HCT116 (cell line): ENCODE measurements around the gene GOLGA3. TPM values are rescaled to one million over a fixed set of nuclear protein-coding genes. Genes with fewer than 3 reads are reported as not detected.

Experiments used
- ATAC-seq: fragments of 200-7000 bp; cut with Tn5 transposase; 2 replicates; pipeline ENCODE4 v1.9.1; 2020; ENCODE audit warnings: mild to moderate bottlenecking, moderate library complexity
- BruUV-seq: library from RNA; stranded (reverse); fragments of 400-500 nt; replicated peaks from 2 replicates; lab custom pipeline; 2021; lab: Mats Ljungman, UMichigan
- CTCF ChIA-PET: fragments of 300-600 bp; sonication (Branson Sonifier 250); formaldehyde crosslinking; loops from one replicate; lab custom pipeline; 2021; ENCODE audit warnings: antibody characterized with exemption; lab: Charles Lee
- POLR2A ChIA-PET: fragments of 300-600, 350-600 bp; sonication (Branson Sonifier 250); formaldehyde crosslinking; loops from one replicate; lab custom pipeline; 2021; ENCODE audit warnings: antibody characterized with exemption; lab: Charles Lee
- RAD21 ChIA-PET, 2 experiments: fragments of 300-600 bp; sonication (Branson Sonifier 250); formaldehyde crosslinking; loops; one replicate each; lab custom pipeline; 2023; ENCODE audit warnings: low total read pairs in 2 of 2; ENCODE audit not compliant: uncharacterized antibody in 2 of 2, unreplicated experiment in 2 of 2, low non-redundant PET in 1 of 2; lab: Charles Lee
- DNase-seq: peaks from one replicate; pipeline ENCODE4 v3.0.0-alpha.2; 2010; ENCODE audit warnings: low read depth, low spot score
- H2AFZ ChIP-seq: fragments of 200-600 bp; shearing (Covaris generic), sonication (generic); 2 replicates; pipeline ENCODE4 v1.6.1; 2017; ENCODE audit warnings: low read depth, mixed run types, mixed read lengths, antibody characterized with exemption, low read length; ENCODE audit not compliant: poor library complexity, severe bottlenecking
- H3K27ac ChIP-seq: 2 replicates; pipeline ENCODE4 v1.5.1; 2012; ENCODE audit warnings: low read depth, low read length
- H3K27me3 ChIP-seq: fragments of 200-600 bp; sonication (generic); 2 replicates; pipeline ENCODE4 v1.6.1; 2016; ENCODE audit warnings: mixed run types, low read length, mixed read lengths; ENCODE audit not compliant: insufficient read depth
- H3K36me3 ChIP-seq, 2 experiments: fragments of 200-500 bp in 1 of 2; fragments of 200-600 bp in 1 of 2; sonication (Bioruptor generic) in 1 of 2; sonication (generic) in 1 of 2; 2 replicates each; pipeline versions ENCODE4 v1.5.1 to v1.6.1; 2014 to 2016; ENCODE audit warnings: low read length in 2 of 2, inconsistent platforms in 1 of 2, mixed read lengths in 1 of 2, mixed run types in 1 of 2; ENCODE audit not compliant: insufficient read depth in 2 of 2, control insufficient read depth in 1 of 2
- H3K4me1 ChIP-seq, 2 experiments: fragments of 200-600 bp in 1 of 2; sonication (generic) in 1 of 2; 2 replicates each; pipeline versions ENCODE4 v1.5.1 to v1.6.1; 2012 to 2017; ENCODE audit warnings: low read length in 2 of 2, inconsistent platforms in 1 of 2, mild to moderate bottlenecking in 1 of 2, mixed read lengths in 1 of 2, mixed run types in 1 of 2, moderate library complexity in 1 of 2; ENCODE audit not compliant: insufficient read depth in 2 of 2, control insufficient read depth in 1 of 2
- H3K4me2 ChIP-seq: fragments of 200-600 bp; sonication (generic); 2 replicates; pipeline ENCODE4 v1.6.1; 2017; ENCODE audit warnings: mixed run types, low read length, mixed read lengths
- H3K4me3 ChIP-seq, 2 experiments: fragments of 200-600 bp in 1 of 2; sonication (generic) in 1 of 2; replicated peaks in 1 of 2; 2 replicates each; pipeline ENCODE4 v1.5.1; 2011 to 2016; ENCODE audit warnings: low read length in 2 of 2, control low read depth in 1 of 2, low read depth in 1 of 2, mild to moderate bottlenecking in 1 of 2, mixed read lengths in 1 of 2, mixed run types in 1 of 2
- H3K79me2 ChIP-seq: fragments of 200-600 bp; sonication (generic); 2 replicates; pipeline ENCODE4 v1.6.1; 2017; ENCODE audit warnings: mild to moderate bottlenecking, mixed run types, low read length, moderate library complexity, mixed read lengths; ENCODE audit not compliant: insufficient read depth
- H3K9ac ChIP-seq: fragments of 200-600 bp; sonication (generic); 2 replicates; pipeline ENCODE4 v1.6.1; 2016; ENCODE audit warnings: low read length, mixed read lengths
- H3K9me2 ChIP-seq: fragments of 200-600 bp; sonication (generic), shearing (Covaris generic); 2 replicates; pipeline ENCODE4 v1.6.1; 2017; ENCODE audit warnings: mixed run types, mild to moderate bottlenecking, moderate library complexity; ENCODE audit not compliant: insufficient read depth
- H3K9me3 ChIP-seq, 2 experiments: fragments of 200-500 bp in 1 of 2; fragments of 200-600 bp in 1 of 2; sonication (Bioruptor generic) in 1 of 2; sonication (generic) in 1 of 2; 2 replicates each; pipeline ENCODE4 v1.6.1; 2014 to 2017; ENCODE audit warnings: low read length in 2 of 2, mixed read lengths in 2 of 2, inconsistent platforms in 1 of 2, low read depth in 1 of 2, mild to moderate bottlenecking in 1 of 2, mixed run types in 1 of 2, moderate library complexity in 1 of 2; ENCODE audit not compliant: control insufficient read depth in 1 of 2, insufficient read depth in 1 of 2
- H4K20me1 ChIP-seq: fragments of 200-600 bp; sonication (generic), shearing (Covaris generic); 2 replicates; pipeline ENCODE4 v1.6.1; 2017; ENCODE audit warnings: mixed run types, mild to moderate bottlenecking, moderate library complexity; ENCODE audit not compliant: insufficient read depth
- ATF3 ChIP-seq: IDR thresholded peaks from 2 replicates; pipeline ENCODE4 v1.6.1; 2012
- CBX3 ChIP-seq: IDR thresholded peaks from 2 replicates; pipeline ENCODE4 v1.6.1; 2012; ENCODE audit warnings: low read depth
- CEBPB ChIP-seq: IDR thresholded peaks from 2 replicates; pipeline ENCODE4 v1.6.1; 2012; ENCODE audit warnings: low read depth
- EGR1 ChIP-seq: IDR thresholded peaks from 2 replicates; pipeline ENCODE4 v1.6.1; 2012; ENCODE audit warnings: low read depth
- EZH2 ChIP-seq: fragments of 200-600 bp; sonication (generic); IDR thresholded peaks from 2 replicates; pipeline ENCODE4 v1.6.1; 2017; ENCODE audit warnings: antibody characterized with exemption, mixed run types
- JUND ChIP-seq: IDR thresholded peaks from 2 replicates; pipeline ENCODE4 v1.6.1; 2012
- MAX ChIP-seq: IDR thresholded peaks from 2 replicates; pipeline ENCODE4 v1.6.1; 2012
- POLR2AphosphoS5 ChIP-seq: IDR thresholded peaks from 2 replicates; pipeline ENCODE4 v1.6.1; 2011; ENCODE audit warnings: mild to moderate bottlenecking, low read depth, low read length, moderate library complexity
- RAD21 ChIP-seq: IDR thresholded peaks from 2 replicates; pipeline ENCODE4 v1.6.1; 2012; ENCODE audit warnings: low read depth, mild to moderate bottlenecking
- SIN3A ChIP-seq: IDR thresholded peaks from 2 replicates; pipeline ENCODE4 v1.6.1; 2012; ENCODE audit warnings: low read depth
- SP1 ChIP-seq: IDR thresholded peaks from 2 replicates; pipeline ENCODE4 v1.6.1; 2012; ENCODE audit warnings: low read depth
- SRF ChIP-seq: IDR thresholded peaks from 2 replicates; pipeline ENCODE4 v1.6.1; 2012; ENCODE audit warnings: low read depth
- TCF7L2 ChIP-seq: IDR thresholded peaks from 2 replicates; pipeline ENCODE4 v1.7.0; 2011; ENCODE audit warnings: borderline replicate concordance, inconsistent platforms; ENCODE audit not compliant: insufficient read depth, insufficient read length; ENCODE audit errors: extremely low read depth
- YY1 ChIP-seq: IDR thresholded peaks from 2 replicates; pipeline ENCODE4 v1.6.1; 2011; ENCODE audit warnings: low read length, low read depth, moderate library complexity, mild to moderate bottlenecking; ENCODE audit not compliant: insufficient replicate concordance; ENCODE audit errors: extremely low read depth
- ZFX ChIP-seq: fragments of 450-650 bp; IDR thresholded peaks from 2 replicates; pipeline ENCODE4 v1.6.1; 2017
- ZNF274 ChIP-seq: fragments of 200-500 bp; sonication (Bioruptor generic); IDR thresholded peaks from 2 replicates; pipeline ENCODE4 v1.6.1; 2014; ENCODE audit warnings: mild to moderate bottlenecking, low read depth, low read length, inconsistent platforms
- intact Hi-C: fragments of 100-400 bp; cut with micrococcal nuclease; formaldehyde crosslinking; loops from 2 replicates; pipeline ENCODE4 v1.10.0; 2022
- total RNA-seq: library from RNA; stranded (reverse); gene quantifications from one replicate; pipeline ENCODE4 v1.2.1, GENCODE V29; 2021; ENCODE audit not compliant: unreplicated experiment
- TF ChIP-seq, protein P1 (sequence below): IDR thresholded peaks from 2 replicates; pipeline ENCODE4 v1.6.1; 2011; ENCODE audit warnings: mild to moderate bottlenecking, low read length, moderate library complexity; ENCODE audit not compliant: insufficient replicate concordance; ENCODE audit errors: extremely low read depth

The GOLGA3 gene
- total RNA-seq, 1 experiment from 2014 or later, result 35.1 TPM

GRCh38 chr12:132813443-132813842 lies 15.2 kb downstream of the GOLGA3 start:
- Histone ChIP-seq H3K9ac (no peak overlapping the region), H3K9me3 (no peaks in the 10 kb centered on the region), H3K4me1 (no peaks in the 10 kb centered on the region), H2AFZ (no peak overlapping the region), H3K4me3 (no peak overlapping the region), H4K20me1 (no peaks in the 10 kb centered on the region), H3K27ac (no peak overlapping the region), H3K36me3 (peaks cover 24 to 30% of the 10 kb centered on the region in 2 experiments), H3K79me2 (no peaks in the 10 kb centered on the region), H3K4me2 (no peak overlapping the region), H3K9me2 (no peaks in the 10 kb centered on the region), H3K27me3 (no peaks in the 10 kb centered on the region)
- no TSS peak for BruUV-seq
- RAD21 ChIA-PET, result no interaction called here
- CTCF ChIA-PET, result no interaction called here
- DNase-seq, result no peak
- ATAC-seq, result no peak
- no peak for TF ChIP-seq POLR2AphosphoS5
- no peak for TF ChIP-seq ZNF274
- TF ChIP-seq CBX3, result no peak
- no peak for TF ChIP-seq ZFX
- TF ChIP-seq ATF3, result no peak
- TF ChIP-seq, protein P1, sequence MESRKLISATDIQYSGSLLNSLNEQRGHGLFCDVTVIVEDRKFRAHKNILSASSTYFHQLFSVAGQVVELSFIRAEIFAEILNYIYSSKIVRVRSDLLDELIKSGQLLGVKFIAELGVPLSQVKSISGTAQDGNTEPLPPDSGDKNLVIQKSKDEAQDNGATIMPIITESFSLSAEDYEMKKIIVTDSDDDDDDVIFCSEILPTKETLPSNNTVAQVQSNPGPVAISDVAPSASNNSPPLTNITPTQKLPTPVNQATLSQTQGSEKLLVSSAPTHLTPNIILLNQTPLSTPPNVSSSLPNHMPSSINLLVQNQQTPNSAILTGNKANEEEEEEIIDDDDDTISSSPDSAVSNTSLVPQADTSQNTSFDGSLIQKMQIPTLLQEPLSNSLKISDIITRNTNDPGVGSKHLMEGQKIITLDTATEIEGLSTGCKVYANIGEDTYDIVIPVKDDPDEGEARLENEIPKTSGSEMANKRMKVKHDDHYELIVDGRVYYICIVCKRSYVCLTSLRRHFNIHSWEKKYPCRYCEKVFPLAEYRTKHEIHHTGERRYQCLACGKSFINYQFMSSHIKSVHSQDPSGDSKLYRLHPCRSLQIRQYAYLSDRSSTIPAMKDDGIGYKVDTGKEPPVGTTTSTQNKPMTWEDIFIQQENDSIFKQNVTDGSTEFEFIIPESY, result no peak
- intact Hi-C loops, result no loop called here
- POLR2A ChIA-PET, result no interaction called here

- DNase-seq, result no peak
- POLR2A ChIA-PET, result no interaction called here
- TF ChIP-seq SIN3A, result no peak
- no peak for TF ChIP-seq EGR1
- no peak for TF ChIP-seq ZNF274
- TF ChIP-seq MAX, result no peak
- no peak for TF ChIP-seq RAD21
- no peak for TF ChIP-seq POLR2AphosphoS5
- TF ChIP-seq EZH2, result no peak
- TF ChIP-seq YY1, result no peak
- TF ChIP-seq JUND, result no peak
- no peak for TF ChIP-seq CEBPB
- TF ChIP-seq SP1, result no peak
- no peak for TF ChIP-seq ATF3
- no peak for TF ChIP-seq TCF7L2
- TF ChIP-seq ZFX, result no peak
- TF ChIP-seq SRF, result no peak
These were observed 15.9 kb downstream of the GOLGA3 start for GRCh38 chr12:132812631-132813305.

More at GRCh38 chr12:132812631-132813305, 15.9 kb downstream of the GOLGA3 start:
- Histone ChIP-seq H3K4me1 (no peaks in the 10 kb centered on the region), H3K4me2 (no peak overlapping the region), H3K79me2 (no peaks in the 10 kb centered on the region), H3K4me3 (no peak overlapping the region), H3K27ac (no peak overlapping the region), H3K9ac (no peak overlapping the region), H3K9me2 (no peaks in the 10 kb centered on the region), H3K27me3 (no peaks in the 10 kb centered on the region), H4K20me1 (no peaks in the 10 kb centered on the region), H3K36me3 (peaks cover 29 to 34% of the 10 kb centered on the region in 2 experiments), H3K9me3 (no peaks in the 10 kb centered on the region), H2AFZ (no peak overlapping the region)
- intact Hi-C loops, result no loop called here
- CTCF ChIA-PET, result no interaction called here
- no TSS peak for BruUV-seq
- ATAC-seq, result no peak
- RAD21 ChIA-PET, result no interaction called here
